ENCODE measurements around the gene ZNF598. TPM values are rescaled to one million over a fixed set of nuclear protein-coding genes. Genes with fewer than 3 reads are reported as not detected.

ZNF598 gene
- 14.5 TPM for total RNA-seq
- long read RNA-seq, transcript ZNF598-204 (12 exons, 3,371 nt): major isoform, 10 of 36 reads
- long read RNA-seq, partial matches to known transcripts: 9 of 36 reads
- long read RNA-seq, other reads (novel, unspliced or antisense): 16 of 36 reads

DNA sequence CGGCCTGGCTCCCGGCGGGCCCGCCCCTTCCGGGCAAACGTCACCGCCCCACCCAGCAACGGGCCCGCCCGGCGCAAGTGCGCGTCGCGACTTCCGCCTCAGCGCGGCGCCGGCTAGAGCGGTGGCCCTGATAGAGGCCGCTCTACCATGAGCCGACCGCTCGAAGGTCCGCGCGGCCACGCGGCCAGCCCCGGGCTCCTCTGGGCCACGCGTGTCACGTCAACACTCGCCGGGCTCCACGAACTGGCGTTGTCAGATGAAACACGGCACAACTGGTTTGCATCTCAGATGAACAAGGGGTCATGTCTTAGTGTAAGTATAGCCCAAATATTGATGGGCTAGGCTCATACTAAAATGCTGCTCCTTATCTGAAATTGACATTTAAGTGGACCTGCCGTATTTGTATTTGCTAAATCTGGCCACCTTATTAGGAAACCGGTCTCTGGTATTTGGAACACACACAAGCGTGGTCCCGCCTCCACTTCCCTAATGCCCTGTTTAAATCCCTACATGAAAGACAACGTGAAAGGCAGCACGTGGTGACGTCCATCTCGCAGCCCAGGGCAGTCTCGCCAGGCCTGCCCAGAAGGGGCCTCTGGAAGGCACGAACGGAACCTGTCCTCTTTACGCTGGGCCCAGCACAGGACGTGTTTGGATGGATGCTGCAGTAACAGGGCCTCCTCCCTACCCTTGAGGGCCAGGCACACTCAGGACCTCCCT is at the start of gene ZNF598:
TSS of gene ZNF598 (minus strand) at position 31 of the 720 bp plus-strand sequence.
- intact Hi-C loops (cut with micrococcal nuclease): no loop called here
- Histone ChIP-seq H3K4me1 (peaks cover 56% of the 10 kb centered on the region), H3K27ac (replicated peaks) (peak within 1 kb of the TSS; percentile 91), H3K4me3 (peak within 1 kb of the TSS; percentile 93), H3K36me3 (no peaks in the 10 kb centered on the region), H3K9me3 (replicated peaks) (no peaks in the 10 kb centered on the region), H3K27me3 (ENCODE audit: low read depth) (no peaks in the 10 kb centered on the region)
- DNase-seq: peak; percentile 85
- TF ChIP-seq, protein P1, sequence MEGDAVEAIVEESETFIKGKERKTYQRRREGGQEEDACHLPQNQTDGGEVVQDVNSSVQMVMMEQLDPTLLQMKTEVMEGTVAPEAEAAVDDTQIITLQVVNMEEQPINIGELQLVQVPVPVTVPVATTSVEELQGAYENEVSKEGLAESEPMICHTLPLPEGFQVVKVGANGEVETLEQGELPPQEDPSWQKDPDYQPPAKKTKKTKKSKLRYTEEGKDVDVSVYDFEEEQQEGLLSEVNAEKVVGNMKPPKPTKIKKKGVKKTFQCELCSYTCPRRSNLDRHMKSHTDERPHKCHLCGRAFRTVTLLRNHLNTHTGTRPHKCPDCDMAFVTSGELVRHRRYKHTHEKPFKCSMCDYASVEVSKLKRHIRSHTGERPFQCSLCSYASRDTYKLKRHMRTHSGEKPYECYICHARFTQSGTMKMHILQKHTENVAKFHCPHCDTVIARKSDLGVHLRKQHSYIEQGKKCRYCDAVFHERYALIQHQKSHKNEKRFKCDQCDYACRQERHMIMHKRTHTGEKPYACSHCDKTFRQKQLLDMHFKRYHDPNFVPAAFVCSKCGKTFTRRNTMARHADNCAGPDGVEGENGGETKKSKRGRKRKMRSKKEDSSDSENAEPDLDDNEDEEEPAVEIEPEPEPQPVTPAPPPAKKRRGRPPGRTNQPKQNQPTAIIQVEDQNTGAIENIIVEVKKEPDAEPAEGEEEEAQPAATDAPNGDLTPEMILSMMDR (IDR thresholded peaks at IDR 0.05; ENCODE audit: borderline replicate concordance): no peak

DNA sequence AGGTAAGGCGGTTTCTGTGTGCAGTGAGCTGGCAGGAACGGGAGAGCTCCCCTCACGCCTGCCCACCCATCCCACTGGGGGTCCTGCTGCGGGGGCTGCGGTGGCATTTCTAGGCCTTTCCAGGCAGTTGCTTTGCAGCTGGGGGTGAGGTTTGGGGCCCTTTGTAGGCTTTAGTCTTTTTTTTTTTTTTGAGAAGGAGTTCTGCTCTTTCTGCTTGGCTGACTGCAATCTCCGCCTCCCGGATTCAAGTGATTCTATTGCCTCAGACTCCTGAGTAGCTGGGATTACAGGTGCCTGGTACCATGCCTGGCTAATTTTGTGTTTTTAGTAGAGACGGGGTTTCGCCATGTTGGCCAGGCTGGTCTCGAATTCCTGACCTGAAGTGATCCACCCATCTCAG is 49.3 kb upstream of the ZNF598 start:
- peaks cover 83% of the 10 kb centered on the region for H3K36me3 ChIP-seq
- DNase-seq: no peak
- no peaks in the 10 kb centered on the region for H3K27me3 ChIP-seq (ENCODE audit: low read depth)
- TF ChIP-seq, protein P1 (IDR thresholded peaks at IDR 0.05; ENCODE audit: borderline replicate concordance): no peak
- H3K4me1 ChIP-seq: no peaks in the 10 kb centered on the region
- intact Hi-C loops (cut with micrococcal nuclease): no loop called here
- no peak overlapping the region for H3K27ac ChIP-seq (replicated peaks)
- H3K9me3 ChIP-seq (replicated peaks): no peaks in the 10 kb centered on the region
- H3K4me3 ChIP-seq: no peak overlapping the region

DNA sequence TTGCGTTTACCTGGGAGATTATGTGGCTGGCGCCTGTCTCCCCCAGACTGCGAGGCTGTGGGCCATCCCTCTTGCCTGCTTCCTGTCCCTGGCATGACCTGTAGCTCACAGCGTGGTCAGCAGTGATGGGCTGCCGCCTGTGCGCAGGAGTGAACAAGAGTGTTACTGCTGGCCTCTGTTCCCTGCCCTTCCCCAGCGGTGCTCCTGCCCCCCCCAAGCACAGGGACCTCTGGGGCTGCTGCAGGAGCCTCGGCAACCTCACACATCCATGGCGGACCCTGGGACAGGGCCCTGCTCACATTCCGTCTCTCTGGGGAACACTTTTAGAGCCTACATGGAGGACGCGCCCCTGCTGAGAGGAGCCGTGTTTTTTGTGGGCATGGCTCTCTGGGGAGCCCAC is 48.8 kb upstream of the ZNF598 start:
- Histone ChIP-seq H3K4me3 (no peak overlapping the region), H3K4me1 (no peaks in the 10 kb centered on the region), H3K36me3 (peaks cover 83% of the 10 kb centered on the region), H3K27ac (replicated peaks) (no peak overlapping the region), H3K9me3 (replicated peaks) (no peaks in the 10 kb centered on the region), H3K27me3 (ENCODE audit: low read depth) (no peaks in the 10 kb centered on the region)
- intact Hi-C loops (cut with micrococcal nuclease): no loop called here
- TF ChIP-seq, protein P1 (IDR thresholded peaks at IDR 0.05; ENCODE audit: borderline replicate concordance): no peak
- no peak for DNase-seq

DNA sequence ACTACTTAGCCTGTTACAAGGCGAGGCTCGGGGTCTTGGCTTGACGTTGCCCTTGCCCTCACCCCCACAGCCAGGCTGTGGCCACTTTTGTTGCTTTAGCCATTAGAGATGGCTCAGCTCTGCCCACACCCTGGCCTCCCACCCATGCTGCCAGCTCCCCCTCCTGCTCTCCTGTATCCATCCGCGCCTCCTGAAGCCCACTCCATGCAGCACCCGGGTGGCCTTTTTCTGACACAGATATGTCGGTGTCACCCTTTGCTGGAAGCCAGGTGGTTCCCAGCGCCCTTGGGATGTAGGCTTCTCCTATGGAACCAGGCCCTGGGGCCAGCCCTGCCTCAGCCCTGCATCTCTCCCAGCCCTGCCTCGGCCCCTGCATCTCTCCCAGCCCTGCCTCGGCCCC is 47.8 kb upstream of the ZNF598 start:
- peaks cover 83% of the 10 kb centered on the region for H3K36me3 ChIP-seq

DNA sequence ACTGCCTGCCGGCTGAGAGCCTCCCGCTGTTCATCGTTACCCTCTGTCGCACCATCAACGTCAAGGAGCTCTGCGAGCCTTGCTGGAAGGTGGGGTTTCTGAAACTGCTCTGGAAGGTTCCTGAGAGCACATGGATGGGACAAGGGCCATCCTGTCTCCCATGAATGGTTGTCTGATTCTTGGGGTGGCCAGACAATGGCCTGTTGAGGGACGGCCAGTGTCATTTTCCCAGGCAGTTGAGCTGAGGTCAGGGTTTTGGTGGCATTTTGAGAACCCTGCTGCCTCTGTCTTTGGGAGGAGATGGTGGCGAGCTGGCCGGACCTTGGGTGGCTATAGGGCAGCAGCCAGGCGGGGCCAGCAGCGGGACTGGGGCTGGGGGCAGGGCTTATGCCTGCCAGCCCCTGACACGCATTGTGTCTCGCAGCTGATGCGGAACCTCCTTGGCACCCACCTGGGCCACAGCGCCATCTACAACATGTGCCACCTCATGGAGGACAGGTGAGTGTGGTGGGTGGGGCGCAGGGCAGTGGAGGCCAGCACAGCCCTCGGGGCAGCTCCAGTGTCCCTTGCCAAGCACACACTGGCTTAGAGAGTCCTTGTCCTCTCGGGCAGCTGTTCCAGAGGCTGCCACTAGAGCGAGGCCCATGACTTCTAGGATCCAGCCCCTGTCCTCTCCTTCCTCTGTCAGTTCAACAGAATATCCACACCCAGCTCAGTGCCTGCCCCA is 47.2 kb upstream of the ZNF598 start:
- no peak for DNase-seq
- H3K27ac ChIP-seq (replicated peaks): no peak overlapping the region
- H3K27me3 ChIP-seq (ENCODE audit: low read depth): no peaks in the 10 kb centered on the region
- TF ChIP-seq, protein P1 (IDR thresholded peaks at IDR 0.05; ENCODE audit: borderline replicate concordance): peak; percentile 23
- intact Hi-C loops (cut with micrococcal nuclease): no loop called here
- no peak overlapping the region for H3K4me3 ChIP-seq
- no peaks in the 10 kb centered on the region for H3K9me3 ChIP-seq (replicated peaks)
- H3K36me3 ChIP-seq: peaks cover 83% of the 10 kb centered on the region
- no peaks in the 10 kb centered on the region for H3K4me1 ChIP-seq

More for the DNA sequence above, 47.8 kb upstream of the ZNF598 start:
- TF ChIP-seq, protein P1 (IDR thresholded peaks at IDR 0.05; ENCODE audit: borderline replicate concordance): no peak
- no peak for DNase-seq
- Histone ChIP-seq H3K4me1 (no peaks in the 10 kb centered on the region), H3K9me3 (replicated peaks) (no peaks in the 10 kb centered on the region), H3K27me3 (ENCODE audit: low read depth) (no peaks in the 10 kb centered on the region), H3K27ac (replicated peaks) (no peak overlapping the region), H3K4me3 (no peak overlapping the region)
- intact Hi-C loops (cut with micrococcal nuclease): no loop called here

Data from left ventricle myocardium inferior (tissue), 1 donor.